ENCODE data around the gene RAD21L1.

DNA sequence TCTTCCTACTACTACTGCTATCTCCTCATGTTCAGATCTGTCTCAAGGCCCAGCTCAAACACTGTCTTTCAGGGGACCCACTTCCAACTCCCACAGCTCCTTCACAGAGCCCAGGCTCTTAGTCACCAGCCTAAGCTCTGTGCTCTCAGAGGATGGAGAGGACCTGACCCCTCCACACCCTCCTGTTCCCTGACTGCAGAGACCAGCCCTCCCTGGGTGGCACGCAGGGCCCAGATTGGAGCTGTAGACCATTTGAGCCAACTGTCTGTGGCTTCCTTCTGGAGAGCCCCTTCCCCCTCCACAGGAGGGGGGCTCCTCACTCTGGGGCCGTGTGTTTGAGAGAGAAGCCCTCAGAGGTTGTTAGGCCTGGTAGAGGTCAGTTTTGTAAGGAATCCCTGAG lies 50.1 kb downstream of the RAD21L1 start:
- TF ChIP-seq ZNF274 (IDR thresholded peaks at IDR 0.05; ENCODE audit: low read depth, low read length) (no peak), SUZ12 (IDR thresholded peaks at IDR 0.05; ENCODE audit: extremely low read depth, insufficient read depth, insufficient read length) (no peak), YY1 (IDR thresholded peaks at IDR 0.05; ENCODE audit: insufficient read depth, insufficient read length) (no peak)

Data from NT2/D1 (cell line).